HG03066 (cell line): ENCODE data around the gene ZNF827.

Source experiments
- ATAC-seq: cut with Tn5 transposase; IDR thresholded peaks from one replicate; pipeline ENCODE4 v1.9.1; 2021; ENCODE audit warnings: low read depth; ENCODE audit not compliant: unreplicated experiment

Gene ZNF827

DNA sequence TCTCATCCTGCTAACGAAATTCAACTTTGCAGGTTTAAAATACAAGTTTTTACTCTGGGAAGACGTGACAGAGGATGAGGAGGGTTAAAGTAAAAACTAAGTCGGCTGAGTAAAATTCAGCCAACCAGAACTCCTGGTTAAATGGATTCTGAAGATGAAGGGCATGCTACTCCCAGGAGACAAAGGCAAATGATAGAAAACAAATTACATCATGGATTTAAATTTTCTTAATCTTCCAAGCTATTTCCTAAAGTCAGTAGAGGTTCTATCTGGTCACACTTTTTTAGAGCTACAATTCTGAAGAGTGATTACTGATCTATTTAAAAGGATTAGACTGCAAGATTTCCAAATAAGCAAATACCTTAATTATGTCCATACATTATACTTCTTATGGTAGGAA lies 47.9 kb downstream of the ZNF827 start:
- ATAC-seq: no peak

DNA sequence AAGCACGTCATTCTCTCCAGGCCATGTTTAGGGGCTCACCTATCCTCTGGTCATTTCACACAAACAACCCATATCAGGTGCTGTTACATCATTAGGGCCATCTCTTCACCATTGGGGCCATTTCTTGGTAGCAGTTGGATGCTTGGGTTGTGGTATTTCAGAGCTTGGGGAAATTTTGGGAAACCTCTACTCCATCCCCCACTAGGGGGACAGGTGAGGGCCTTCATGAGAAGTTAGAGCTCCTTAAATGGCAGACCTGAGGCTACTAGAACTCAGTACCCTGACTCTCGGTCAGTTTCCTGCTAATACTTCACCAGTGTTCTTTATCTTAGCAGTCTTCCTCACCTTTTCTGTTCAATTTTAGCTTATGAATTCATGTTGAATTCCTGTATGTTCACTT lies 50.2 kb downstream of the ZNF827 start:
- no peak for ATAC-seq

DNA sequence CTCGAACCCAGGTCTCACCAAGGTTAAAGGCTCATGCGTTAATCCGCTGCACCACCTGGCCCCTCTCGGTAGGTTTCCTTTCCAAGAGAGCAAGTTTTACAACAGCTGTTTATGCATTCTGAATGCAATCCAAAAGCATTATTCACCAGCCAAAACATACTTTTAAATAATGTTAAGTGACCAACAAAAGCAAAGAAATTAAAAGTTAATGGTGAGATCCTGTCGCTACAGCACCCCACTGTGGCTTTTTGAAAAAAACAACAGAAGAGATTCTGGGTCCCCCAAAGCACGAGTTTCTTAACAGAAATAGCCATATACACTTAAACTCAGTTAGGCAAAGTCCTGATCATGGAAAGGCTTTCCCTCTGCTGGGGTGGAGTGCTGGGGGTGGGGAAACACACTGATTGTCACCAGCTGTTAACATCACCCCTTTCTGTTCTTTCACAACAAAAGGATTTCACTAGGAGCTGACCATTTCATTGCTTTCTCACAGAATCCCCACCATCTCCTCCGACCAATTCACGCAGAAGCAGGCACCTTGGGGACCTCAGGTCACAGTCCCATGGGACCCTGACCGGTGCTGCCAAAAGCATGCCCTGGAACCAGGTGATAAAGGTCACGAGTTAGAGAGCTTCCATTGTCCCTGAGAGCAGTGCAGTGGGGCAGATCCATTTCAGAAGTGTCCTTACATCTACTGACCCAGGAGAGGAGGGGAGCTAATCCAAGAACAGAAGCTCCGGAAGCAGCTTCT lies 51.2 kb downstream of the ZNF827 start:
- ATAC-seq: no peak

DNA sequence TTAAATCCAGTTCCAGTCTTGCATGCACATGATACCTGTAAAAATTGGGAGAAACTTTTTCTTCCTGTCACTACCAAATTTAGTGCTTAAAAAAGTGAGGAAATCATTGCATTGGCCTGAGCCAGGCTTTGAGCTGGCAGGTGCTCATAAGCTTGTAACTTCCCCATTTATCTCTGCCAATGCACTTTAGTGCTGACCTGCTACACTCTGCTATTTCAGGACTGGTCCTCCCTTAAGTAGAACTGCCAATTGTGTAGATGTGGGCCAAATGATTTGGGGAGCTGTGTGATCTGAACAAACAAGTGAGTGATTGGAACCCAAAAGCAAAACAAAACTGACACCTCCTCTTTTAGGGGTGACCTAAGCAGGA lies 51.8 kb downstream of the ZNF827 start:
- no peak for ATAC-seq

DNA sequence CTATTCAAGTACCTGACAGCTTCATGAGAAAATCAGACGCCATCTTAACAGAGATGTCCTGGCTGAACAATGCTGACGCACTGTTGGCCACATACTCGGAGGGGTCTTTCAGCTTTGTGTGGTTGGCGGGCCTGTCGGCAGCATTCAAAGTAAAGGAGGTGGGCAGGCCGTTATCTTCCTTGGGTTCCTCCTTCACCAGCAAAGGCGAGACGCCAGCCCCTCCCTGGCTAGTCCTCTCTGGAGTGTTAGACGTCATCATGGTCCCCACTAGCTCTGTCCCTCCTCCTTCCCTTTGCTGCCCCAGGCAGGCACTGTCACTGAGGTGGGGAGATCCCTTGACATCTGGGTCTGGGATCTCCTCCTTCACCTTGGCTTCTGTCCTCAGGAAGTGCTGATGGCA lies 53.0 kb downstream of the ZNF827 start:
- no peak for ATAC-seq

DNA sequence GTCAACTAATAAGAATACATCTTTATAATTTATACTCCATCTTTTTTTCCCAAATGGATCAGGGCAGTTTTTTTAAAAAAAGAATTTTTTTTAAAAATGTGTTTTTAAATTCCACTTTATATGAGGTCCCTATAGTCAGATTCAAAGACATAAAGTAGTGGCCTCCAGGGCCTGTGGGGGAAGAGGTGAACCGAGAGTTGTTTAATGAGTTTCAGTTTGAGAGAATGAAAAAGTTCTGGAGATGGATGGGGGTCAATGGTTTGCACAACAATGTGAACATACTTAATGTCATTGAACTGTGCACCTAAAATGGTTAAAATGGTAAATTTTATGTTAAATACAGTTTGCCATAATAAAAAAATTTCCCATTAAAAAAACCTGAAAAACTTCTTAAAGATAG lies 53.8 kb downstream of the ZNF827 start:
- ATAC-seq: no peak

DNA sequence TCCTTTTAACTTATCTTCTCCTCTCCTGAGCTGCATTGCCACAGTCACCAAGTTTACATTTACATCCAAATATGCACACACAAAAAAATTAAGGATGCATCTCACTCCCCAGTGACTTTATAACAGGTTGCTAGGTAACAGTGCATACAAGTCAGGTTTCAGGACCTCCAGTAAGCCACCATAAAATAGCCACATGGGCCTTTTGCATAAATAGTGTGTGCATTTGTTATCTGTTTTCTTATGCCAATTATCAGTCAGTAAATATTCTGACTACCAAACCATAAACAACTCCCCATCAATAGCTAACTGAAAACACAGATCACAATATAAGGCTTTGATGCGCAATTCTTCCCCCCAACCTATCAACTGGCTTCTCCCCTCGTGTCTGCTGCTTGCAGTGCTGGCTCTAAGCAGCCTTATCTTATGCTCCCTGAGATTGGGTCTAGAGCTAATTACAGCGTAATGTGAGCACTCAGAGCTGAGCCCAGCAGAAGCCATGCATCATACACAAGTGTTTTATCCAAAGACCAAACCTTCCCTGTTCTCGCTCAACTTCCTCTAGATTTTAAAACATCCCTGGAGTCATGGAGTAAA lies 55.4 kb downstream of the ZNF827 start:
- ATAC-seq: no peak

DNA sequence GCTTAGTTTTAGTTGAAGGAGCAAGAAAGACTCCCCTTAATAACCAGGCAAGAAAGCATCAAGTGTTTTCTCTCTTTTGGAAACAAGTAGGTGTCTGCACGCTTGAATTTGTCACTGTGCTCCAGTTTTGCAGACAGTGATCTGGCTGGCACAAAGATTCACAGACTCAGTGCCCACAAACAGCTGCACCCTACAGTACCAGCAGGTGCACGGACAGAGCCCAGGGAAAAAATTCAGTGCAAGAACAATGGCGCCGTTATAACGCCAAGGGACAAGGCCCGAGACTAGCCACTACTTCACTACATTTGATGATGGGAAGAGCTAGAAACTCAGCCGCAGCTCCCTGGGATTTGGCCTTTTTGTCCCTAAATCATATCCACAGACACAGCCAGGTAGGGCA lies 56.0 kb downstream of the ZNF827 start:
- ATAC-seq: no peak

DNA sequence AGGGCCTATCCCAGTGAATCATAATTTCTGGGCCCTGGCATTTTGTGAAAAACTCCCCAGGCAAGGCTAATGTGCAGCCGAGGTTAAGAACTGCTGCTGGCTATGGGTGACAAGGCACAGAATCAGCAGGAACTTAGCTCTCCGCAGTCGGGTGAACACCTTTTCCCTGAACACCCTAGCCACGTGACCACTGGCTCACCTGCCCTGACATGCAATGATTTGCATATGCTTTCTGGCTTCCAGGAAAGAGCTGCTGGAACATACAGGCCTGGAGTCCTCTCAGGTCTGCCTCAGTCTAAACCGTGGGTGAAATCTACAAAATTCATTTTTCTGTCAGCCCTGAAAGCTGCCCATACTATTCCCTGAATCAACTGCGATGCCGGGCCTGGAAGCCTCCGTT lies 56.6 kb downstream of the ZNF827 start:
- ATAC-seq: peak; percentile 57

DNA sequence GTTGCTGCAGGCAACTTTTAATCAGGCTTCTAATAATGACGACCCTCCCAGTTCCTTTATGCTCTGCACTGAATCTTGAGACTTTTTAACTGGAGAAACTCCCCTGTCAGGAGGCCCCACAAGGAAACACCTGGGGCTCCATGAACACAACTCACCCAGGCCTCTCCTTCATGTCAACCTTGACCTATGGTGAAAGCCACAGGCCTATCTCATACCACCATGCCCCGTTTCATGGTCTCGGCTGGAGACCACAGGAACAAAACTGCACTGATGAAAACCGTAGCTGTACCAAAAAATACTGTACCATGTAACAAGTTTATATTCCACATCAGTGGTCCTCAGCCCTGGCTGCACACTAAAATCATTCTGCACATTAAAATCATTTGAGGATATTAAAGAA lies 57.0 kb downstream of the ZNF827 start:
- ATAC-seq: peak; percentile 57

DNA sequence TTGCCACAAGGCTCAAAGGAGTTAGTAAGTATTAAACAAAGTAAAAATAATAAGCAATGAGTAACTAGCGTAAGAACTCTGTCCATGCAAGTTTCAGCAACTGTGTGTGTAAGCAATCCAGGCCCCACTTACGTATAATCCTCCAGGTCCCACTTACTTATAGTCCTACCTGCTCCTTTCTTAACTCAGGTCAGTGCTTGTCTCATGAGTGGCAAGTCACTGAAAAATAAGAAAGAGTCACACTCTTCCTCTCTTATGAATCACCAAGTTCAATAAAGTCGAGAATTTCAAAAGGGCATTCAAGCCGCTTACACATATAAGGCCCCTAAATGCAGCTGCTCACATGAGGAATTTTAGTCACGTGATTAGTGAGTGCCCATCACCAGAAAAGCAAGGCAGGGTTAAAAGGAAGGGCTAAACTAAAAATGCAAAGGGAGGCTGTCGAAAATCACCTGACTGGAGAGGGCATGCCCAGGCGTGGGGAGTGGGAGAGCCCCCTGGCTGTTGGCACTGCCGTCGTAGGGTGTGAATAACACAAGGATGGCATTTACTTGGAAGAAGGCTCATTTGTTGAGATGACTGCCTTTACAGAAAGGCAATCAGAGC lies 58.2 kb downstream of the ZNF827 start:
- ATAC-seq: no peak

DNA sequence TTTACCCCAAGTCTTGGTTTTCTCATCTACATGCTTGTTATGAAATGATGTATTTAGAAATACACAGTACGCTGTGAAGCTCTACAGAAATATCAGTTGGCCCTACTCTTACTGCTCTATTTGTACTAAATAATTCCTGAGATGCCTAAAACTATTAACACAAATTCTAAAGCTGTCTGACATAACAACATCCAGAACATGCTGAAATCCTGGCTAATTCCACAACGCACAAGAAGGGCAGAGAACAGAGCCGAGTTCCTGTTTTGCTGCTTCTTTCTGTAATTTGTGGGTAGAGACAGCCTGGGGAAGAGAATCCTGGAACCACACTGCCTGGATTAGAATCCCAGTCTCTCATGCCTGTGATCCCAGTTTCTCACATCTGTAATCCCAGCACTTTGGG lies 59.0 kb downstream of the ZNF827 start:
- no peak for ATAC-seq

DNA sequence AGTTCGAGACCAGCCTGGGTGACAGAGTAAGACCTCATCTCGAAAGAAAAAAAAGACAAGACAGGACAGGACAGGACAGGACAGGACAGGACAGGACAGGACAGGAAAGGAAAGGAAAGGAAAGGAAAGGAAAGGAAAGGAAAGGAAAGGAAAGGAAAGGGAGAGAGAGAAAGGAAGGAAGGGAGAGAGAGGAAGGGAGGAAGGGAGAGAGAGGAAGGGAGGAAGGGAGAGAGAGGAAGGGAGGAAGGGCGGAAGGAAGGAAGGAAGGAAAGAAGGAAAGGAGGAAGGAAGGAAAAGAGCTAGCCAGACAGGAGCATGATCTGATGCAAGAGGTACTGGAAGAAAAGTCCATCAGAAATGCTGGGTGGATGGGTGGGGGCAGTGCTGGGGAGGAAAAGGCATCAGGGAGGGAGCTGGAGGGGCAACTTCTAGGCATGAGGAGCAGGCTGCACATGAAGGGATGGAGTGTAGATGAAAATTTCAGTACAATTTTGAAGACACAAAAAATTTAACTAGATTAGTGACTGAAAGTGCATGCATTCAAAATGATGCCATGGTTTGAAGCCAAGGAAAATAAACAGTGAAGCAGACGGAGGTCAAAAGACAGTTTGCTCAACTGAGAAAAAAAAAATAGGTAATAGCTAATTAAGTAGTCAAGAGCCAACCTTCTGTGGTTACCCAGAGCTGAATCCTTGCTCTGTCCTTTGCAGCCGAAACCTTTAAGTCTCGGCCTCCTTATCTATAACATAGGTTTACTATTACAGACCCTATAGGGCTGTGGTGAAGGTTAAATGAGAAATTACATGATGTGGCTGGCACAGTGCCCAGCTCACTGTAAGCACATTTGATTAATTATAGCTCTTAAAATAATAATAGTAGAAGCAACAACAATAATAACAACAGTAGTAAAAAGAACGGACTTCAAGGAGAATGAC lies 59.9 kb downstream of the ZNF827 start:
- ATAC-seq: no peak

DNA sequence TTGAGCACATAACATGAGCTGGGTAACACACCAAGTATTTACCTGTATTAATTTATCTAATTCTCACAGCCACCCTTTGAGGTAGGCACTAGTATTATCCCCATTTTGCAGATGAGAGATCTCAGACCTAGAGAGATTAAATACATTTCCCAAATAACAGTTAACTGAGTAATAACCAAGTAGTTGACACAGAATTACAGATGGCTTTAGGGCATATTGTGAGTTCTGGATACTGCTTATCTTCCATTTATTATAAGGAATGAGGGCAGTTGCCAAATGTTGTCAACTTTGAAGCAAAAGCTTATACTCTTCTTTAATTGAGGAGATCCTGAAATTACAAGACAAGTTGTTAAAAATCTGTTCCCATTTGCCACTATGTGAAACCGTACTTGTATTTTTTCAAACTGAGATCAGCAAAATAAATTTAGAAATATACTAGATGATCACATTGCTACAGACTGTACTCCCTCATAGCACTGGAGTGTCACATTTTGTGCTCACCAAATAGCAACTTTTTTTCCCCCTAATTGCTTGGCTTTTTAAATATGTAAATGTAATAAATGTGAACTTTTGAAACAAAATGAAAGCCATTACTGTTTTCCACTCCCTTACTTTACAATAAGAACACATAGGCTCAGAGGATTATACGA lies 62.0 kb downstream of the ZNF827 start:
- ATAC-seq: no peak

DNA sequence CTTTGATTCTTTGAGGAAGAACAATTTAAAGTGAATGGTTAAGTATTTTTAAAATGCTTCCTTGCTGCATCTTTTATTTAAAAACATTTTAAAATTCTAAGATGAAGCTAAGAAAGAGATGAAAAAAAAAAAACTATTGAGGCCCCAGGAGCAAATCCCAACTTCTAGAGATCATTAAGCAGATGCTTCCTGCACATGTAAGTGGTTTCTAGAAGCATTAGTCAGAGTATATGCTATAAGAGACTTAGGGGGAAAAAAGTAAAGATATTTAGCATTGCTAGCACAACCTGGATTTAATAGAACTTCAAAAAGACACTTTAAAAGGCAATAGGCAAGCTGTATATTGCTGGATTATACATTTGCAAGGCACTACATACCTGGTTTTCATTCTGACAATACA lies 64.7 kb downstream of the ZNF827 start:
- ATAC-seq: no peak

DNA sequence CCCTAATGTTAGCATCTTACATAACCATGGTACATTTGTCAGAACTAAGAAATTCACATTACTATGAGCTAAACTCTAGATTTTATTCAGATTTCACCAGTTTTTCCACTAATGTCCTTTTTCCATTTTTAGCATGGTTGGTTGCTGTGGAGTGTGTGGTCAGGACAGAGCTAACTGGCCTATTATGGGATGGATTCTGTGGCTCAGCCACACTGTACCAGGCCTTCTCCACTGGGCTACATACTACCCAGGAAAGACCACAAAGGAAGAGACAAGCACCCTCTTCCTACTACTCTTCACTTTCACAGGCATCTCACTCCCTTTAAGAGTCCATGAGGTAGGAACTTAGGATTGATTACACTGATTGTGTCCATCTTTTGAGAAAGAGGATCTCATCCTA lies 67.4 kb downstream of the ZNF827 start:
- no peak for ATAC-seq

DNA sequence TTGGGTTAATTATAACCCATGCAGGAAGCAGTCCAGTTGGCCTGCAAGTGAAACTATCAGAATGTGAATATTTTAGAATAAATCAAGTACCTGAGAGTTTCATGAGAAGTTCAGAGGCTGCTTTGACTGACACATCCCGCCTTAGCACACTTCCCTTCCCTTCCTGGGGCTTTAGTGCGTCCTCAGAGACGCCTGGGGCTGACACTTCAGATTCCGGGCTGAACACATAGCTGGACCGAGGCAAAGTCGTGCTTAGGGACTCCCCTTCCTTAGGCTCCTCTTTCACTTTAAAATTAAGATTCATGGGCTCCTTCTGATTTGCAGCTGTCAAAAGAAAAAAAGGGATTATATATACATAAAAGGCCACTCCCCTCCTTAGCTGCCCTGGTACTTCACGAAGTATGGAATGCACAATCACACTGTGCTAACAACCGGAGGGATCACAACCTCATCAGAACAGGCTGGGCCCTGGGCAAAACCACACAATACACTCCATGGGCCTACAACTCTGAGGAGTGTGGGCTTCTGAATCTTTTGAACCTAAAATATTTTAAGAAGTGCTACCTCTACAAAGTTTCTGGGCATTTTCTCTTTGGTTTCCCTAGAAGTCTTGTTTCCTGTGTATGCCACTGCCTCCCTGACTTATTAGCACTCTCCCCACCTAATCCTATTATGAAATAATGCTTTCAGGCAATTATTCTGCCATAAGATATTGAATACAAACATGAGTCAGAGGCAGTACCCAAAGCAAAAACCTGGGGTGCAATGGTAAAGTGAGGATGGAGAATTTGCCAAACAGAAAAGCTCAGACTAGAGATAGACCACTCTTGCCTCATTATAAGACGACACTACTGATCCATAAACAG lies 68.2 kb downstream of the ZNF827 start:
- peak; percentile 35 for ATAC-seq

DNA sequence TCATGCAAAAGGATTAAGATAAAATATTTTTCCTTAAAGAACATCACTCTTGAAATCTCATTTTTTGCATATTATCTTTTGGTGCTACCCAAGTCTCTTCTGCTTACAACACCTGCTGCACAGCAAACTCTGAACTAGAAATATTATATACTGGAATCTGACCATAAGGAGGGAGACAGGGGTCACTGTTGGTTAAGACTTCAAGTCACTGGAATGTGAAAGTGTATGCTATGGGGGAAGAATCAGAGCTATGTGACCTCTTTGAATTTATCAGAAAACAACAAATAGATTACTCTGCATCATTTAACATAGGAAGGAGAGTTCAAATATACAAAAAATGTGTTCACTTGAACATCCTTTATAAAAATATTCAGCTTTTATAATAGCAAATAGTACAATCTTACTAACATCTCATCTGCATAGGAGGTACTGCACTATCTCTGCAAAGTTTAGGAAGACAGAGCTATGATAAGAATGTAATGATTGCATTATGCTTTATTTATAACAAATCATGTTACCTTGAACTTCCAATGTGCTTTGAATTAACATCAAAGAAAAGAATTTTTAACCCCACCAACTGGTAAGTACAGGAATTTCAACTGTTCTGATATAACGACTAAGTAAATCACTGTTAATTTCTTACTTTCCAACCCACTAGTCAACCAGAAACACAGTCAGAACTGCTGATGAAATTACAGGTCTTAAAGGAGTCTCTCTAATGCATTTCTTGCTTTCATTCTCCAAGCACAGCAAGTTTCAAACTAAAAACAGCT lies 69.8 kb downstream of the ZNF827 start:
- ATAC-seq: peak; percentile 60

DNA sequence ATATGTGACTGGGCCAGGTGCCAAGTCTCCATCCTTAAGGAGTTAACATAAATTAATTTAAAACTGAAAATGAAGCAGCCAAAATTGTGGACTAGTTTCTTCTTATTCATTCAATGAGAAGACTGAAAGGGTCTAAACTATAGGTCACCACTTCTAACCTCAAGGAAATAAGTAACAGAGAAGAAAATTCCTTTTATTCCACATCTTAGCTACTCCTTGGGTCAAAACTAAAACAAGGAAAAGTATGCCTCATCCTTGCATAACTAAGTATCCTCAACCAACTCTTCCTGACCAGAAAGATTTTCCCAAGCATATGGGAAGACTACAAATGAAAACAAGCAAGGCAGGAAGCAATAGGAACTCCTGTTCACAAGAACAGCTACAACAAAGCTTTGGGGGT lies 71.2 kb downstream of the ZNF827 start:
- ATAC-seq: no peak
